GM18508 (cell line): ENCODE data around the gene ANP32B.
"Not testable (repeated sequence)": the region's sequence is repeated elsewhere in the genome, so short reads cannot be mapped to it uniquely, and the experiment has no call there.

Experiments
- ATAC-seq: cut with Tn5 transposase; IDR thresholded peaks from one replicate; pipeline ENCODE4 v1.9.1; 2021; ENCODE audit warnings: moderate number of reproducible peaks; ENCODE audit not compliant: insufficient read depth, unreplicated experiment

The ANP32B gene

DNA sequence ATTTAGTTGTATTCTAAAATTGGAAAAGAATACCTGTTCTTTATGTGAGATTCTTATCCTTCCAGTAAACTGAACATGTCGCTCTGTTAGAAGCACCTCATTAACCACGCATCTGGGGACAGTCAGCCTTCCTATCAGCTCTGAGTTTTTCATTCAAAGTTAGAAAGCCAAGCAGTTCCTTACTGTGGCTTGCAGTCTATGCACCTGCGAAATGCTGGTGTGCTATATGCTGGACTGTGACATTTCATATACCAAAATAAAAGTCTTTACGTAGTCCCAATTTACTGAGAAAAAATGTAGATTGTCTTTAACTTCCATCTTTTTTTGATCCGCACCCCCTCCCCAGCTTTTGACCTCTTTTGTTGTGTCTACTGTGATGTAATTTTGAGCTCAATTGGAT is 4.3 kb downstream of the ANP32B start:
- no peak for ATAC-seq

DNA sequence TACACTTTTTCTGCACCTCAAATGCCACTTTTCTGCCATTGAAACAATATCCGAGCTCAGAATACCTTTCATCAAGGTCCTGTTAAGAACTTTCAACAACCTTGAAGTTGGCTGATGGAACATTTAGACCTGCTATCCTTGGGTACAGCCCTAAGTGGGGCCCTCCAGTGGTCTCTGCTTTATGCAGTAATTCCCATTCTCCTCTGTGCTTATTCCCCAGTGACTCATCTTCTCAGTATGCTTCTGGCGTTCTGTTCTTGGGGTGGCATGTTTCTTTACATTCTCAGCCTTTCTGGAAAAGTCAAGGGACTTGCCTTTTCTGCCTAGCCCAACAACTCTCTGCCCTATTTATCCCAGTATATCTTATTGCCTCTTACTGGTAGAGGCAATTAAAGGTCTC is 7.1 kb downstream of the ANP32B start:
- no peak for ATAC-seq

DNA sequence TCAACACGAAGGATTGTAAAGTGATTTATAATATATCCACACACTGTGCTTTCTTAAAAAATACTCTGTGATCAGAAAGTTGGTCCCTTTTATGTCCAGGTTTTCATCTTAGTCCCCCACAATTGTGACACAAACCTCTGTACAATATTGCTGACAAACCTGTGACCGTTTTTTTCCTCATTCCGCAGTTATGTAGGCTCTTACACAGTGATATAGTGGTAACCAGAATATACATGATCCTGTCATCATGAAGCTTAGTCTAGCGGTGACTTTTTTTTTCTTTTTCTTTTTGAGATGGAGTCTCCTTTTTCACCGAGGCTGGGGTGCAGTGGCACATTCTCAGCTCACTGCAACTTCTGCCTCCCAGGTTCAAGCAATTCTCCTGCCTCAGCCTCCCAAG is 8.7 kb downstream of the ANP32B start:
- no peak for ATAC-seq

DNA sequence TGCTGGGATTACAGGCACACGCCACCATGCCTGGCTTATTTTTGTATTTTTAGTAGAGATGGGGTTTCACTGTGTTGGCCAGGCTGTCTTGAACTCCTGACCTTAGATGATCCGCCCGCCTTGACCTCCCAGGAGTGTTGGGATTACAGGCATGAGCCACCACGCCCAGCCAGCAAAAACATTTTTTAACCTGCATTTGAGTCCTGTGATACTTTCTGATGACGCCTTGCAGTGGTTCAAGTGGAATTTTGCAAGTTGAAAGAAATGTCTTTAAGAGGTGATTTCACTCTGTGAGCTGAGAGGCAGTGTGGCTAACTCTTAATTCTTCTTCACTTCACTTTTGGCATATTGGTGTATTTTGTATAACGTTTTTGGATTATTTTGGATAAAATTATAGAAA is 9.1 kb downstream of the ANP32B start:
- no peak for ATAC-seq

DNA sequence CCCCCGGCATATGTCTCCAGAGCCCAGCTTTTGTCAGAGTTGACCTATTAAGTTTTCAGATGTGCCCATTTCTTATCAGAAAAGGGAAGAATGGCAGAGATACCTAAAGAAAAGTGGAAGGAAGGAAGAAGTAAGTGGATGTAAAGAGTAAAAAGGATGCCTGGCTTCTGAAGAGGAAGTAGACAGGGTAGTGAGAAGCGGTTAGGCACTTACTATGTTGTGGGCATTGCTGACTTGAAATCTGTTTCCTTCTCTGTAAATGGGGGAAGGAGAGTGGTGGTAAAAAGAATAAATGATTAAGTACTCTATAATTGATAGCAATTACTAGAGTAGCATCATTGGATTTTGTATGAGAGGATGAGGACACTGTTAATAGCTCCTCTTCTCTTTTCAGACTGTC is 9.9 kb downstream of the ANP32B start:
- ATAC-seq, result no peak

DNA sequence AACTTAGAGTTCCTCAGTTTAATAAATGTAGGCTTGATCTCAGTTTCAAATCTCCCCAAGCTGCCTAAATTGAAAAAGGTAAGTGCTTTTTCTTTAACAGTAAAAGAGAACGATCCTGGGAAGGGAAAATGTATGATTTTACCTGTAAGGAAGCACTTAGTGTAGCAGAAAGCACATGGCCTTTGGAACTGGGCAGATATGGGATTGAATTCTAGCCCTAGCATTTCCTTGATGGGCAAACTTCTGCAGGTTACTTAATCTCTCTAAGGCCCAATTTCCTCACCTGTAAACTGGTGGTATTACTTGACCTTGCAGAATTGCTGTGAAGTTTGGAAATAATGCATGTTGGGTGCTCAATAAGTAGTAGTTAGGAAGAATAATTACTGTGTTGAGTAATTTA is 11.6 kb downstream of the ANP32B start:
- ATAC-seq, result no peak

DNA sequence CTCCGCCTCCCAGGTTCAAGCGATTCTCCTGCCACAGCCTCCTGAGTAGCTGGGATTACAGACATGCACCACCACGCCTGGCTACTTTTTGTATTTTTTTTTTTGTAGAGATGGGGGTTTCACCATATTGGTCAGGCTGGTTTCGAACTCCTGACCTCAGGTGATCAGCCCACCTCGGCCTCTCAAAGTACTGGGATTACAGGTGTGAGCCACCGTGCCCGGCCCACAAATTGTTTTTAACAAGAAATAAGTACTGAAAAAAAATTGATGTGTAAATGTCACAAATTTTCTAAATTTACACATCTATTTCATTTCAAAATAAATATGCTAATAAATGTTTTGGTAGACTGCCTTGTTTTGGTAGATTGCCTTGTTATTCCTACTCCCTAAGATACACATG is 13.5 kb downstream of the ANP32B start:
- not testable (repeated sequence) for ATAC-seq

DNA sequence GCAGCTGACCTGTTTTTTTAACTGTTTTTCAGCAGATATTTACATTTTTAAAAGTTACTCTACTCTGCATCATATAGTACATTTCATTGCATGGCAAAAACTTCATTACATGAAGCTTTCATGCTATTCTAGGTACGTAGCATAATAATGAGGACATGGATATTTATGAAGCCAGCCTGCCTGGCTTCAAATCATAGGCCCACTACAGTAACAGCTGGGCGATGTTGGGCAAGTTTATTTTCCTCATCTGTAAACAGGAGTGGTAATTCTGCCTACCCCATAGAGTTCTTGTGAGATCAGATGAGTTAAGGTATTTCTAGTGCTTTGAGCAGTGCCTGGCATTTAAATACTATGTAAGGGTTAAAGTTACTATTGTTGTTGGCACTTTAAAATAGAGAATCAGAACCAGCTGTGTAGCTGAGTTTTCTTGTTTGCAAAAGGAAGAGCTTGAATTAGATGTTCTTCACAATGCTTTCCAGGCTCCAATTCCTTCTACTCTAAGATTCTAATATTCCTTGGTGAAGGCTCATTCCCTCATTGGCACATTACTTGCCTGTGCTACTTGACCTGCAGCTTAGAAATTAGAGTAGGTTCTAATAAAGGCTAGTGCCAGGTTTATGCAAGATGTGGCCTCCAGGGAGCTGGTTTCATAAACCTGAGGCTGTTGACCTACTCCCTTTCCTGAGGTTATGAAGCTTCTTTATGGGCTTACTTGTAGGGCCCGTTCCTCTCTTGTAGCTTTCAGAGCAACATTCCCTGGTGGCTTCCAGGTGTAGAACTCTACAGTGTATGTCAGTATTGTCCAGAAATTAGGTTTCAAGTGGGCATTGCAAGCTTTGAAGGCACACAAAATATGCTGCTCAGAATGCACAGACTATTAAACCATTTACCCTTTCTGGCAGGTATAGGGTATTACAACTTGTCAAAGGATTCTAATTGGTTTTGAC is 14.5 kb downstream of the ANP32B start:
- ATAC-seq, result no peak

DNA sequence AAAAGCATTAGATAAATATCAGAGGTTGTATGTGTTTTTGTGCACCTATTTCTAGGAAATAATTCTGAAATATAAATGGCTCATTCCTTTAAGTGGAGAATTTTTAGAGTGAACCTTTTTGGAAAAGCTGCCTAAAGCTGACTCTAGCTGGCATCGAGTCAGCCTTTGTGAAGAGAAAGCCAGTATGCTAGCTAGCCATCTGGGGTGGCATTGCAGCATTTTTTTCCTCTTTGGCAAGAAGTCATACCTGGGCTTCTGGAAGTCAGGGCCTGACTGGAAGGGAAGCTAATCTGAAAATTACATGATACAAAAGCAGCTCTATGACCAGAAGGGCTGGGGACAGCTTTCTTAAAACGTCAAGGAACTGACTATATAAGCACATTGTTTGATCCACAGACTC is 19.7 kb downstream of the ANP32B start:
- ATAC-seq, result no peak

DNA sequence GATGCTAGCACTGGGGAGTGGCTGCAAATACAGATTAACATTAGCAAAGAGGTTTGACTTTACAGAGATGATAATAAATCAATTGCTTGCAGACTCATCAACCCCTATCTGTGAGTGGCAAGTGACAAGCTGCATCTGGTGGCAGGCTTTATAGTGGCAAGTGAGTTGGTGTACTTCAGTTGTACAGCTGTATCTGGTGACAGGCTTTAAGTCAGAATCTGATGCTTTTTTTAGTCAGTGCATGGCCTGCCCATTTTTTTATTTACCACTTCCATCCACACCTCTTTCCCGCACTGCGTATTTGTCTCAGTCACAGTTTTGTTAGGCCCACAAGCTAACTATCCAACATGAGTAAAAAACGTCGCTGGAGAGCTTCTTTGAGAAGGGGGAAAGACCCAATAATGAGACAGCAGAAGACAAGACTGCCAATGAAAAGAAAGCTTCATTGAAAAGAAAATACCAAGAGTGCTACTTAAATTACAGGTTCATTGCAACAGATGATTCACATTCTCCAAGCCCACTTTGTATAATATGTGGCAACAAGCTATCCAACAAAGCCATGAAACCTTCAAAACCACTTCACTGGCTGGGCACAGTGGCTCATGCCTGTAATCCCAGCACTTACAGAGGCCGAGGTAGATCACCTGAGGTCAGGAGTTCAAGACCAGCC is 23.1 kb downstream of the ANP32B start:
- no peak for ATAC-seq

DNA sequence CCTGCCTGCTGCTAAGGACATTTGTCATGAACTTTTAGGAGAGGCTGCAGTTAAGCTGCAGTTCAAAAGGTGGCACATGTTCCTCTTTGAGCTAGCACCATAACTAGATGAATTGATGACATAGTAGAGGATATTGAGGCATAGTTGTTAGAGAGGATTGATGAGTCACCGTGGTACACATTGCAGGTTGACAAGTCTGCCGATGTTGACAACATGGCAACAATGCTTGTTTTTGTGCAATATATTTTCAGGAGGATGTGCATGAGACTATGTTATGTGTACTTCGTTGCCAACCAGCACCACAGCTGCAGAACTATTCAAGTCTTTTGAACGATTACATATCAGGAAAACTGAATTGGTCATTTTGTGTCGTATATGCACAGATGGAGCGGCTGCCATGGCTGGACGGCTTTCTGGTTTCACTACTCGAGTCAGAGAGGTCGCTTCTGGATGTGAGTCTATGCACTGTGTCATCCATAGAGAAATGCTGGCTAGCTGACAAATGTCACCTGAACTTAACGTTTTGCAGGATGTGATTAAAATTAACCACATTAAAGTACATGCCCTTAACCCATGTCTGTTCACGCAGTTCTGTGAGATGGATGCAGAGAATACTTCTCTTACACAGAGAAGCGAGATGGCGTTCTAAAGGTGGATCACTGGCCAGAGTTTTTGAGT is 24.2 kb downstream of the ANP32B start:
- ATAC-seq, result no peak

DNA sequence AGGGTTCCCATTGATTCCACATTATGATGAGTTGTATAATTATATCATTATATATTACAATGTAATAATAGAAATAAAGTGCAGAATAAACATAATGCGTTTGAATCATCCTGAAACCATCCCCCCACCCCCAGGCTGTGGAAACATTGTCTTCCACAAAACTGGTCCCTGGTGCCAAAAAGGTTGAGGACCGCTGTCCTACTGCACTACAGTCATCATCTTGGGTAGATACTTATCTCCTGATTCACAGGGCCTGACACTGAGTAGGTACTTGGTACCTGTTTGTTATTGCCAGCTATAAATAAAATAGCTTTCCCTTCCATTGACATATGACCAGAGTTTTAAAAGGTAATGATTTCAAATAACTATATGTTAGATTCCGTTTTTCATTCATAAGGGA is 25.6 kb downstream of the ANP32B start:
- ATAC-seq, result no peak

DNA sequence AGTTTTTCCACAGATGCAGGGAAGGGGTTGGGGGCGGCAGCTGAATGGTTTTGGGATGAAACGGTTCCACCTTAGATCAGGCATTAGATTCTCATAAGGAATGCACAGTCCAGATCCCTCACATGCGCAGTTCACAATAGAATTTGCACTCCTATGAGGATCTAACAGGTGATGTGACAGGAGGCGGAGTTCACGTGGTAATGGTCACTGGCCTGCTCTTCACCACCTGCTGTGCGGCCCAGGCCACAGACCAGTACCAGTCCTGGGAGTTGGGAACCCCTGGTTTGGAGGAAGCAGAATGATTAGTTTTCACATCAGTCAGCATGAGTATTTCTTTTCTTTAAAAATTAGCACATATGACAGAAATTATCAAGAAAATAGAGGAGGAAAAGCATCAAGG is 26.3 kb downstream of the ANP32B start:
- no peak for ATAC-seq

DNA sequence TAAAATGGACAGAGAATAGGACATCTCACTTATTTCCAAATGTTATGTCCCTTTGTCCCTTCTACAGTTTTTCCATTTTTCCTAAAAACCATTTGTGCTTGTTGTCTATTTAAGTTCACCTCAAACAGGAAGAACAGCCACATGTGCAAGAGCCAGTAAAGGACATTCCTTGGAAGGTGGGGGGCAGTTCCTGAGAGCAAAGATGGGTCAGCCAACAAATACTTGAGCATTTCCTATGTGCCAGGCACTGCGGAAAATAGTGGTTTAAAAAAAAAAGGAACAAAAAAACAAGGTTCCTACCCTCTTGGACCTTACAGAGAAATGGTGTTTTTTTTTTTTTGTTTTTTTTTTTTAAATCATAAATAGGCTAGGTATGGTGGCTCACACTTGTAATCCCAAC is 26.8 kb downstream of the ANP32B start:
- ATAC-seq, result no peak

DNA sequence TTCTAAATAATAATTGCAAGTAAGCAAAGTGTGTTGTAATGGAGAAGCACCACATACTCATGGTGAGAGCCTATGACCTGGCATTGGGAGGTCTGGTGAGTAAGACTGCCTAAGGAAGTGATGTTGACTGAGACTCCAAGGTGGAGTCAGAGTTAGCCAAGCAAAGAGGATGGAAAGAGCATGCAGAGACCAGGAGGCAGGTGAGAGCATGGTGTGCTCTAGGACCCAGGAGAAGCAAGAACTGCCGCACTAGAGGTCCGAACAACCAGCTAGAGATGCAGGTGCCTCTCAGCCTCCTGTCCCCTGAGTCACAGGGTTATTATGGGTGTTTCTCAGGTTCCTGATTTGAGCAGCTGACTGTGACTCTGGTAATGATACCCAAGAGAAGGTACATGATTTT is 27.3 kb downstream of the ANP32B start:
- ATAC-seq, result no peak

DNA sequence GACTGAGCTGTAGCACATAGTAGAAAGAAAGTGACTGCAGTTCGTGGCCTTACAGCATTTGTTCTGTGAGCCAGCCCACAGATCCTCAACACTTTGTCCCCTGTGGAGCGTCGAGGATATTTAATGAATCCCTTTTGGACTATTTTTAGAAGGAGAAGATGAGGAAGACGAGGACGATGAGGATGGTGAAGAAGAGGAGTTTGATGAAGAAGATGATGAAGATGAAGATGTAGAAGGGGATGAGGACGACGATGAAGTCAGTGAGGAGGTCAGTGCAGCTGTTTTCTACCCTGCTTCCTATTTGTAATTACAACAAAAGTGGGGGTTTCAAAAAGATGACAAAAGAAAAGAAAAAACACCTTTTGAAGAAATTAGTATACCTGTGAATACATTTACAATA is 28.0 kb downstream of the ANP32B start:
- ATAC-seq, result no peak

DNA sequence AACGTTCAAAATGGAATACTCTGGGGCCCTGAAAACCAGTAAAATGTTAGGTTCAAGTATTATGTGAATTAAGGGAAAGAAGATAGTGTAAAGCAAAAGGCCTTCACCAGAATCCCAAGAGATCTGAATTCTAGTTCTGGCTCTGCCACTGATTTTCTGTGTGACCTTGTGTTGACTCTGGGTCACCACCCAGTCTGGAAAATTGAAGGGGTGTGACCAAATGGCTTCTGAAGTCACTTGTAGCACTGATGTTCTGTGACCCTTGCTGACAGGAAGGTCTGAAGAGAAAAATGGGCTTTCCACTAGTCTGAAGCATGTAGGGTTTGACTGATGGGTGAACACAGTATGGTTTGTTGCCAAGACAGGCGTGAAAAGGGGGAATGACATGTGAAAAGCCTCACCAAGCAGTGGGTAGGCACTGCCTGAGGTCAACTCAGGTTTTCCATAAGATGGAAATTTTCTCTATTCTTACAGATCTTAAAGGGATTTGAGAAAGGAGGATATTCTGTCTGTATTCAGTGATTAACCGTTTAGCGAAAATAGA is 33.1 kb downstream of the ANP32B start:
- no peak for ATAC-seq

DNA sequence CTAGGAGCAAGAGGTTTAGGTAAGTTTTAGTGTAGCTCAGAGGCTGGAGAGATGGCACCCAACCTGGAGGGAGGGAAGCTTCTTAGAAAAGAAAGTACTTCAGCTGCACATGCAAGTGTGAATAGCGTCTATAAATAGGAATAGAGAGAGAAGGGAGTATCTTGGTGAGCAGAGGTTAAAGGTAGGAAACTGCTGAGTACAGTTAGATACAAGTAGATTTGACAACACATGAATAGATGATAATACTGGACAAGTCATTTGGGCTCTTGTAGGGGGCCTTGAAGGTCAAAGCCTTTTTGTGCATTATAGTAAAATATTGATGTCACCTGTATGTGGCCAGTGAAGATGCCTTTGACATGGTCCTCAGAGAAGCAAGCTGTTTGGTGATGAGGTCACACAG is 34.2 kb downstream of the ANP32B start:
- ATAC-seq, result no peak

DNA sequence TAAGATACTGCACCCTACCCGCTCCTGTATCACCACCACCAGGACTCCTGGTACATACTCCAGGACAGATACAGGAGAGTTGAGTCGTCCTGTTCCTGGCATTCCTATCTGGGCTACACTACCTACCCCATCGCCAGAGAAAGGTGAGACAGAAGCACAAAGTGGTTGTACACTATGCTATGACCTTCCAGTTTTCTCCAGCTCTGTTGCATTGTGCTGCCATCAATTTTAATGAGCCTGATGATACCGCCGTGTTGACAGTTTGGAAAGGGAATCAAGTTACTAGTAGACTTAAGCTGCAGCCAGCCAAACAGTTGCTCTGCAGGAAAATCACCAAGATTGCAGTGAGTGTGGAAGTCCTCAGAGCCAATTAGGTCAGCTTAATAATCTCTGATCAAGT is 35.2 kb downstream of the ANP32B start:
- ATAC-seq, result no peak

DNA sequence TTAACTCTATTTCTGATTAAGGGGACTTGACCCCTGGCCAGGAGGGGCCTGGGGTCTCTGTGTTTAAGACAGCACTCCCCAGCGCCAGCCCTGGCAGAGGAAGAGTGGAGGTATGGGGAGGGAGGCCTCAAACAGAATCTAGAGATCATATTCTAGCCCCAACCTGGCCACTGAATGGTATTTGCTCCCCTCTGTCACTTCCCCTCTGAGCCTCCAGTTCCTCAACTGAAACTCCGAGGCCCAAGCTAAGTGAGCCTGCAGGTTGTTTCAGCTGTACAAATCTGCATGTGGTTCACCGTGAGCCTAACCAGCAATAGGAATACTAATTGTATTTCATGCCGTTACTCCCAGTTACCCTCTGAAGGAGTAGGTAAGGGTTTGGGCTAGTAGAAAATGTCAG is 36.0 kb downstream of the ANP32B start:
- no peak for ATAC-seq

DNA sequence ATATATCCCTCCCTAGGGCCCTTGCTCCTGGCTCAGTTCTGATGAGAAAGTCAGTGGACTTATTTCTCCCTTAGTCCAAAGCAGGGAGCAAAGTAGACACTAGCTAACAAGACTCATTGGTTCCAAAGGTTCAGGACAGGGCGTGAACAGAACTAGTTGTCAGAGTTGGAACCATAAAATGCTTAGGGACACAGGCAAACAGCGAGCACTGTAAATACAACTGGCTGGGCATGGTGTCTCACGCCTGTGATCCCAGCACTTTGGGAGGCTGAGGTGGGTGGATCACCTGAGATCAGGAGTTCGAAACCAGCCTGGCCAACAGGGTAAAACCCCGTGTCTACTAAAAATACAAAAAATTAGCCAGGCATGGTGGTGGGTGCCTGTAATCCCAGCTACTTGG is 36.7 kb downstream of the ANP32B start:
- not testable (repeated sequence) for ATAC-seq
